ENCODE results near the gene NME3.
"Not testable (repeated sequence)": the region's sequence is repeated elsewhere in the genome, so short reads cannot be mapped to it uniquely, and the experiment has no call there.

The NME3 gene

DNA sequence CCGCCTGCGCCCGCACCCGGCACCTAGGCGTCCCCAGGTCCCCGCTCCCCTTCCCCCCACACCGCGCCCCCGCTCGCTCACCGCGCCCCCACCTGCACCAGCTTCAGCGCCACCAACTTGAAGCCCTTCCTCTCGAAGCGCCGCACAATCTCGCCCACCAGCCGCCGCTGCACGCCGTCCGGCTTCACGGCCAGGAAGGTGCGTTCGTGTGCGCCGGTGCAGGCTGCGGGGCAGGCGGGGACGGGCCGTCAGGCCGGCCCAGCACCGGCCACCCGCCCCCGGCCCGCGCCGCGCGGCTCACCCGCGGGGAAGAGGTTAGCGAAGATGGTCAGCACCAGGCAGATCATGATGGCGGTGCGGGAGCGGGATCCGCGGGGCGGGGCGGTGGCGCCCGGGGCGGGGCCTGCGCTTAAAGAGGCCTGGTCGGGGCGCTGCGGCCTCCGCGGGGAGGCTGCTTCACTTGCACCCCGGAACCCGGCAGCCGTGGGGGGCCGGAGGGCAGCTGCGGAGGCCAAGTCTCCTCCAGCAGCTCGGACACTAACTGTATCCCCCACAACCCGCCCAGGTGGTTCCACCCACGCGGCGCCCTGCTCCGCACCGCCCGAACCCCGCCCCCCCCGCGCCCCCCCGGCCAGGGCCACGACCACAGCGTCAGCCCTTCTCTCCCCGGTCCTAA lies at the start of gene NME3:
NME3 (minus strand) TSS at position 356 of the 676 bp plus-strand sequence; CDS start at position 347, 9 bp downstream.
- DNase-seq, result peak; percentile 93

- no peak for DNase-seq
Measured at GRCh38 chr16:1820946-1821290, 49.6 kb upstream of the NME3 start.

DNA sequence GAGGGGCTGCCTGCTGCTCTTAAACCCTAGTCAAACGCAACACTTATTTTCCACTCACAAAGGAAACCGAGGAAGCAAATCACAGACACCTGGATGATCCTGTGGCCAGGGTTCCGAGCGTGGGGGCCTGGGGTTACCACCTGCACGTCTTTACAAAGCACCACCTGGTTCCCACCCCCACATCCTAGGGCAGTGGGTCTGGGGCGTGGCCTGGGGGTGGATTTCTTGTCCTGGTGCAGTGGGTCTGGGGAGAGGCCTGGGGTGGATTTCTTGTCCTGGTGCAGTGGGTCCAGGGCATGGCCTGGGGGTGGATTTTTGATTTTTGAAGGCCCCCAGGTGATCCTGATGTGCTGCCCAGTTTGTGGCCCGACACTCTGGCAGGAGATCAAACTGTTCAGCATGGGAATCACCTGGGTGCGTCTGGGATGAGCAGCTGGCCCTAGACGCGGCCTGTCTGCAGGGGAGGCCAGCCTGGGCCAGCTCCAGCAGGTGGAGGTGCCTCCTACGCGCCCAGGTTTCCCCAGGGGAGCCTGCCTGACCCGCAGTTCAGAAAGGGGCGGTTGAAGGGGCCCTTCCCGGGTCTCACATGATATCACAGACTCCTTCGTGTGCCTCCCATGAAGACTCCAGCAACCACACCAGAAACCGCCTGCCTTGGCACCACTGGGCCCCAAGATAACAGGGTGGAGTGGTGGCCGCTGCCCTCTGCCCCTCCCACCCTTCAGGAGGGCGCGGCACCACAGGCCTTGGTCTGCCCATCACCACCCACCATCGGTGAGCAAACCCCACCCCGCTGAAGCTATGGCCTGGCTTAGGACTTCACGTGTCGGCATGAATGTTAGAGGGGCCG lies 49.0 kb upstream of the NME3 start:
- DNase-seq, result no peak

DNA sequence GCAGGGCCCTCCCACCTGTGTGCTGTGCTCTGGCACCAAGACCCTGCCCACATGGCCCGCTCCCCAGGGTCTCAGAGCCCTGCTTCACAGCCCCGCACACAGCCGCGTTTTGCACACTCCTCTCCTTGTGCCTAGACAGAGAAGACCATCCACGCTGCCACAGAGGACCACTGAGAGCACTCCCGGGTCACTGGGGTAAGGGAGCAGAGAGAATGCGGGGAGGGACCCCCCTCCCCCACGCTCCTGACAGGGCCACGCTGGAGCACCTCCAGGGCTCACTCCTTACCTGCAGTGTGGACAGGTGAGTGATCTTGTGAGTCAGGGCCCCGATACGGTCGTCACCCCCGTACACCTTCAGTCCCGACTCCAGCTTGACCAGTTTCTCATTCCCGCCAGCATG lies 48.3 kb upstream of the NME3 start:
- no peak for DNase-seq

DNA sequence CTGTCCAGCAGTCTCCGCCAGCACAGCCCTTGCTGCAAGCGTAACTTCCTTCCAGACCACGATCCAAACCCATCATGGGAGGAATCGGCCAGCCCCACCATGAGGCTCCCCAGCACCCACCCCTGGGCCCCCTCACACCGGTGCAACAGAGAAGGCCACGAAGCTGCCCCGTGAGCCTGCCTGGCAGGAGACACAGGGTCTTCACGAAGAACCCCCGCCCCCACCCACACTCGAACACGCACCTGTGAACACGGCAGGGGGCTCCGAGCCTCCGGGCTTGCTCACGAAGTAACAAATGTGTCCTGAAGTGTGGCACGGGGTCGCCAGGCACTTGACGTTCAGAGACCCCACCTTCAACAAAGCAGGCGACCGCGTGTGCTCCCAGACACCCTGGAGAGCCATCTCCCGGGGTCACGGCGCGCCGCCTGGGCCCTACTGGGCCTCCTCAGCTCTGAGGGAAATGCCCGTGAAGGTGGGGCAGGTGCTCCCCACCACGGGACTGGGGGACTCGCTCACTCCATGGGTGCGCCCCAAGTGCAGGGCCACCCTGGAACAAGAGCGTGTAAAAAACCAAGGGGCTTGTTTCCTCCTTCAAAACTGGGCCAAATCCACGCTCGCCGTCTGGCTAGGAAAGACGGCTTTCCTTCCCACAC lies 47.7 kb upstream of the NME3 start:
- DNase-seq, result no peak

GRCh38 chr16:1818204-1818872 lies 47.0 kb upstream of the NME3 start:
- no peak for DNase-seq

GRCh38 chr16:1817716-1818115 lies 46.4 kb upstream of the NME3 start:
- DNase-seq, result no peak

- no peak for DNase-seq
Measured at GRCh38 chr16:1817276-1817589, 45.9 kb upstream of the NME3 start.

GRCh38 chr16:1816396-1817275 lies 45.3 kb upstream of the NME3 start:
- DNase-seq, result no peak

GRCh38 chr16:1815461-1815860 lies 44.1 kb upstream of the NME3 start:
- no peak for DNase-seq

- peak; percentile 80 for DNase-seq
Measured at GRCh38 chr16:1812732-1813163, 41.4 kb upstream of the NME3 start.

DNA sequence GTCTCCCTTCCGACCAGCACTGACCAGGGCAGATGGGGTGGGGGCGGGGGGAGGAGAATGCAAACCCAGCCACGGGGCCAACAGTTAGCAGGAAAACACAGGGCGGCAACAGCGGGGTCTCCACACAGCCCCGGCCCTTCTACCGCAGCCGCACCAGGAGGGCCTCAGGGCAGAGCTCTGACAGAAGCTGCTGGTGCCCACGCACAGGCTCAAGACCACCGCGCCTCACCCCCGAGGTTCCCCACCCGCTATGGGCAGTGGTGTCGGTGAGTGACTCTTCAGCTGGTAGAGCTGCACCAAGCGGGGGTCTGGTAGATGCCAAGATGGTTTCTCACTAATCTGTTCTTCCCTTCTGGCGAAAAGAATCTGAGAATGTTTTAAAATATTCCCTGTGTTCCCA lies 39.2 kb upstream of the NME3 start:
- no peak for DNase-seq

- DNase-seq, result no peak
Measured at GRCh38 chr16:1810106-1810505, 38.8 kb upstream of the NME3 start.

GRCh38 chr16:1809281-1809801 lies 38.0 kb upstream of the NME3 start:
- no peak for DNase-seq

- DNase-seq, result no peak
Measured at GRCh38 chr16:1808691-1809090, 37.3 kb upstream of the NME3 start.

GRCh38 chr16:1807626-1808025 lies 36.3 kb upstream of the NME3 start:
- DNase-seq, result no peak

- DNase-seq, result no peak
Measured at GRCh38 chr16:1800701-1801100, 29.4 kb upstream of the NME3 start.

- not testable (repeated sequence) for DNase-seq
Measured at GRCh38 chr16:1799263-1799662, 27.9 kb upstream of the NME3 start.

GRCh38 chr16:1794908-1795666 lies 23.7 kb upstream of the NME3 start:
- no peak for DNase-seq

- no peak for DNase-seq
Measured at GRCh38 chr16:1794221-1794871, 23.0 kb upstream of the NME3 start.
